Activated CD8-positive, alpha-beta memory T cell treated with anti-CD3 and anti-CD28 coated beads, Interleukin-2, amount 50 U/mL, for 24 hours (primary cell): ENCODE measurements around the gene SLC6A6.

Experiments used
- DNase-seq: peaks from one replicate; pipeline ENCODE4 v3.0.0-alpha.2; 2020; ENCODE audit errors: extremely low read depth

SLC6A6 gene

GRCh38 chr3:14520967-14521366 lies 118.6 kb downstream of the SLC6A6 start:
- DNase-seq, result no peak

DNA sequence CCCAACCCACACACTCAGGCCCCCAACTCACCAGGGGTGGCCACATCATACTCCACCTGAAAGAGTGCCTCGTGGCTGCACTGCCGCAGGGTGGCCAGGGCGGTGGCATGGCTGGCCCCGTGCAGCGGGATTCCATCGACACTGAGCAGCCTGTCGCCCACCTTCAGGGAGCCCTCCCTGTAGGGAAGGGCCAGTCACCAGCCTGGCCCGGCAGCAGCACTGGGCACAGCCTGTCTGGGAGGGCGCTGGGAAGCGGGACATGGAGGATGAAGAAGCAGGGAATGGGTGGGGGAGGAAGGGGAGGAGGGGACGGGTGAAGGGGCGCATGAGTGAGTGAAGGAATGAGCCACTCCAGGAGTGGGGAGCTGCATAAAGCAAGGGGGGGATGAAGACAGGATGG lies 119.2 kb downstream of the SLC6A6 start:
- DNase-seq, result no peak

- DNase-seq, result no peak
Observed at GRCh38 chr3:14522129-14522691, 119.8 kb downstream of the SLC6A6 start.

- no peak for DNase-seq
Observed at GRCh38 chr3:14522768-14523167, 120.4 kb downstream of the SLC6A6 start.

GRCh38 chr3:14523792-14524191 lies 121.4 kb downstream of the SLC6A6 start:
- no peak for DNase-seq

GRCh38 chr3:14524311-14524711 lies 121.9 kb downstream of the SLC6A6 start:
- no peak for DNase-seq

DNA sequence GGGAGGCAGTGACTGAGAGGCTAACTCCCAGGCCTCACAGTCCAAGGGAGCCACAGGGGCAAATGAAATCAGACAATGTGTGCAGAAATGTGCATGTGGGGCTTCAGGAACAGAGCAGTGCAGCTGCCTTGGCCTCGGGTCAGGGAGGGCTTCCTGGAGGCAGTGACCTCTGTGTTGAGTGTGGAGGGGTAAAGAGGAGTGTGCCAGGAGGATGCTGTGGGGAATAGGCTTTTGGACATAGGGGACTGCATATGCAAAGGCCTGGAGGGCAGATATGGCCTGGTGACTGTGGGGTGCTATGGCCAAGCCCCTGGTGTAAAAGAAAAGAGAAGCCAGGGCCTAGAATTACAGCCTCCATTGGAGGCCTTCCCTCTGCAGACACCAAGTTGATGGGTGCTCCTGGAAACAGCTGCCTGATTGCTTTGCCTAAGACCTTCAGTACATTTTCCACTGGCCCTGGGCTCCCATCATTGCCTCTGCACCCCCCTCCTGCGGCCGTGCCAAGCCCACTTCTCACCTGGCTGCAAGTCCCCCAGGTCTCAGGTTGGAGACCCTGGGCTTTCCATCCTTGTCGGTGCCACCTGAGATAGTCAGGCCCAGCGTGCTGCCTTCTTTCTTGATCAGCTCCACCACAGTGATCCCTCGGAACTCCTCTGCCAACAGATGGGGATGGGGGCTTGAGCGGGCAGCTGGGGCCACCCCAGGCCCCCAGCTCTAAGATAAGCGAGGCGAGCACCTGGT lies 122.7 kb downstream of the SLC6A6 start:
- no peak for DNase-seq

GRCh38 chr3:14525685-14526631 lies 123.6 kb downstream of the SLC6A6 start:
- DNase-seq, result no peak

GRCh38 chr3:14528081-14528480 lies 125.7 kb downstream of the SLC6A6 start:
- no peak for DNase-seq

- DNase-seq, result no peak
Observed at GRCh38 chr3:14531856-14532395, 129.5 kb downstream of the SLC6A6 start.

DNA sequence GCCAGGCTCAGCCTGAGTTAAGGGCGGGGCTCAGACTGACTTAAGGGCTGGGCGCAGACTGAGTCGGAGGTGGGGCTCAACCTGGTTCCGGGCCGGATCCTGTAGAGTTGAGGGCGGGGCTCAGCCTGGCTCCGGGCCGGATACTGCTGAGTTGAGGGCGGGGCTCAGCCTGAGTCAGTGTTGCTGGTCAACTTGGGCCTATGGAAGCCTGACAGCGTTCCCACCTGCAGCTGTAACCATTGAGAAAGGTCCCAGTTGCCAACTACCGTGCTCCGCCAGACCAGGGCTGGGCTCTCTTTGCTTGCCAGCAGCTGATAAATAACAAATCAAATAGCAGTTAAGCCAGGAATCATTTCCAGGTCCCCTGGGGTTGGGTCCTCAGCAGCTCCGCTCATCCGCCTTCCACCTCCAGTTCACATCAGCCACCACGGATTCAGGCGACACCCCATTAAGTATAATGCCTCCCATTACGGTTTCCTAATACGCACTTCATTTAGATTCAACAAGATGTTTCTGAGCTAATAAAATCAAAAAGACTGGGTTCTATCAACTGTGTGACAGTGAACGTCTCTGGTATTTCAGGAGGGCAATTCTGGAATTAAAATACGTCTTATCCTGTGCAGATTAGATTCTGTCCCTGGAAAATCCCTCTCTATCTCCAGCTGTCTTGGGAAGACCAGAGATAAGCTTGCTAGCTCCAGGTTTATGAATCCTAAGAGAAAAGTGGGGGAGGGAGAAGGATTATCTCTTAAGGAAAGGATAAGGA lies 130.5 kb downstream of the SLC6A6 start:
- DNase-seq, result no peak

GRCh38 chr3:14533457-14533958 lies 131.1 kb downstream of the SLC6A6 start:
- no peak for DNase-seq

- DNase-seq, result no peak
Observed at GRCh38 chr3:14534516-14535191, 132.2 kb downstream of the SLC6A6 start.

- DNase-seq, result no peak
Observed at GRCh38 chr3:14535616-14536015, 133.2 kb downstream of the SLC6A6 start.

GRCh38 chr3:14536055-14536815 lies 133.8 kb downstream of the SLC6A6 start:
- DNase-seq, result no peak

DNA sequence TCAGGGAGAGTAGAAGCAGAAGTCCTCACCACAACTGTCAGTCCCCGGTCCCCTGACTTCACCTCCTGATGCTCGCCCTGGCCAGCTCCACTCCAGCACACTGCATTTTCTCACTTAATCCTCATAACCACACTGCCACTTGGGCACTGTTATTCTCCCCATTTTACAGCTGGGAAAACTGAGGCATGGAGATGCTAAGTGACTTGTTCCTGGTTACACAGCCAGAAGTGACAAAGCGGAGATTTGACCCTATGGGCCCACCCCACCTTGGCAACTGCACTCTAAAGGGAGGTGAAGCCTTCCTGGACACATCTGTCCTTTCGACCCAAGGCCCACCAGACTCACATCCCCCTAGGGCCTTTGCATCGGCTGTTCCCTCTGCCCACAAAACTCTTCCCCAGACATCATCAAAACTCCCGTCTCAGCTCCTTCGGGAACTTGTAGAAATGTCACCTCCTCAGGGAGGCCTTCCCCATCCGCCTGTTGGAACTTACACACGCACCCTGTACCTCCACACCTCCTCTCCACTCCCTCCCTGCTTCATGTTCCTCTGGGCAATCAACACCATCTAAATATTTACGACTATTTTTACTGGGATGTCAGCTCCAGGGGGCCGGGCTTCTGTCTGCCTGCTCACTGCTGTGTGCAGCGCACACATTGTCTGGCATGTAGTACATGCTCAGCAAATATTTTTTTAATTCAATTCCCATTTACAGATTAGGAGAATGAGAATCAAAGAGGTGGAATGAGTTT lies 134.6 kb downstream of the SLC6A6 start:
- no peak for DNase-seq

DNA sequence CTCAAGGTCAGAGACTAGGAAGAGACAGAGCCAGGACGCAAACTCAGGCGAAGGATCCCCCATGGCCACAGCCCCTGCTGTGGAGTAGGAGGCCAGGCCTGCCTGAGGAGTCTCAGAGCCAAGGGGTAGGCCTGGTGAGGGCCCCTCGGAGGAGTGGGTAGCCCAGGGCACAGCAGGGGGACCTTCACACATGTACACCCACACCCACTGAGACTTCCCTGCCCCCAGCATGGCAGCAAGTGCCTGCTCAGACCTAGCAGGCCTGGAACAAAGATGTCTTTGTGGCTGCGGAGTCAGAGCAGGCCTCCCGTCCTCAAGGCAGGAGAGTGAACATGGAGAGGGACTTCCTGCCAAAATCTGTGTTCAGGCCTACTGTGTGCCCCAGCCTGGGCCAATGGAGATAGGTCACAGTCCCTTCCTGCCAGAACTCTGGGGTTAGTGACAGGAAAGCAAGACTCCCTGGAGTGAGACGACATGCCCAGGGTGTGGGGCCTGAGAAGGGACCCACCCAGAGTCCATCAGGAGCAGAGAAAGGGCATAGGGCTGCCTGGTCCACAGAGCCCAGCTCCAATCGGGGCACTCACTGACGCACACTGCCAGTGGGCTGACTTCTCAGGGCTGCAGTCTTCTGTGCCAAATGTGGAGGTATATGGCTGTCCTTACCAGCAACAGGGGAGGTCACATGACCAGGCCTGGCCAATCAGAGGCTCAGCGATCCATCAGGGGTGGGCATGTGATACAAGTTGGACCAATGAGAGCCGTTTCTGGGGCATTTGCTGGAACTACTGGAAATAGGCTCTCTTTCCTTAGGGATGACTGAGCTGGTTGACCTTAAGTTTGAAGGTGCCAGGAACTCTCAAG lies 135.4 kb downstream of the SLC6A6 start:
- no peak for DNase-seq

- DNase-seq, result no peak
Observed at GRCh38 chr3:14538451-14539088, 136.2 kb downstream of the SLC6A6 start.
